ENCODE results near the gene RASA3.

GRCh38 chr13:114096811-114097211 lies 35.6 kb downstream of the RASA3 start:
- no peak for TF ChIP-seq POLR2A (IDR thresholded peaks at IDR 0.05)
- TF ChIP-seq EP300 (IDR thresholded peaks at IDR 0.05; ENCODE audit: low read depth) = no peak
- no peak for TF ChIP-seq CTCF (IDR thresholded peaks at IDR 0.05)

All from transverse colon (tissue), 3 donors.